Measurements from ENCODE around the gene MYZAP.
A peak's percentile ranks its signal among the peaks of the same experiment; 100 is the strongest.

MYZAP gene

GRCh38 chr15:57665939-57666338 is 74.2 kb downstream of the MYZAP start:
- TF ChIP-seq ZFX (IDR thresholded peaks at IDR 0.05; ENCODE audit: borderline replicate concordance) (no peak), CTCF (IDR thresholded peaks at IDR 0.05) (no peak)
- no peak overlapping the region for H3K27ac ChIP-seq

GRCh38 chr15:57667171-57667849 is 75.6 kb downstream of the MYZAP start:
- H3K27ac ChIP-seq = peak overlapping the region; percentile 90
- TF ChIP-seq ZFX (IDR thresholded peaks at IDR 0.05; ENCODE audit: borderline replicate concordance) (no peak), CTCF (IDR thresholded peaks at IDR 0.05) (peak; percentile 71)

GRCh38 chr15:57668016-57668415 is 76.3 kb downstream of the MYZAP start:
- H3K27ac ChIP-seq = peak overlapping the region; percentile 90
- TF ChIP-seq ZFX (IDR thresholded peaks at IDR 0.05; ENCODE audit: borderline replicate concordance) (no peak), CTCF (IDR thresholded peaks at IDR 0.05) (no peak)

GRCh38 chr15:57671636-57672035 is 79.9 kb downstream of the MYZAP start:
- H3K27ac ChIP-seq = no peak overlapping the region
- TF ChIP-seq ZFX (IDR thresholded peaks at IDR 0.05; ENCODE audit: borderline replicate concordance) = no peak
- TF ChIP-seq CTCF (IDR thresholded peaks at IDR 0.05) = no peak

- H3K27ac ChIP-seq = peak overlapping the region; percentile 66; the same call in 1 of the 2 replicates
- TF ChIP-seq CTCF (IDR thresholded peaks at IDR 0.05) (no peak), ZFX (IDR thresholded peaks at IDR 0.05; ENCODE audit: borderline replicate concordance) (no peak)
Measured at GRCh38 chr15:57675481-57676181, 83.9 kb downstream of the MYZAP start.

- TF ChIP-seq CTCF (IDR thresholded peaks at IDR 0.05) = no peak
- TF ChIP-seq ZFX (IDR thresholded peaks at IDR 0.05; ENCODE audit: borderline replicate concordance) = no peak
Measured at GRCh38 chr15:57676585-57676984, 84.9 kb downstream of the MYZAP start.

GRCh38 chr15:57677204-57677603 is 85.5 kb downstream of the MYZAP start:
- H3K27ac ChIP-seq = no peak overlapping the region
- TF ChIP-seq ZFX (IDR thresholded peaks at IDR 0.05; ENCODE audit: borderline replicate concordance) = no peak
- TF ChIP-seq CTCF (IDR thresholded peaks at IDR 0.05) = no peak

More at GRCh38 chr15:57676585-57676984, 84.9 kb downstream of the MYZAP start:
- H3K27ac ChIP-seq = no peak overlapping the region

Measured in 22Rv1 (cell line).